Measurements from ENCODE around the gene KRT4. TPM values are rescaled to one million over a fixed set of nuclear protein-coding genes. Genes with fewer than 3 reads are reported as not detected.

KRT4 gene
- total RNA-seq, 4 donors from 2014 or later, result 3.5 to 227 (median 10.8) TPM

DNA sequence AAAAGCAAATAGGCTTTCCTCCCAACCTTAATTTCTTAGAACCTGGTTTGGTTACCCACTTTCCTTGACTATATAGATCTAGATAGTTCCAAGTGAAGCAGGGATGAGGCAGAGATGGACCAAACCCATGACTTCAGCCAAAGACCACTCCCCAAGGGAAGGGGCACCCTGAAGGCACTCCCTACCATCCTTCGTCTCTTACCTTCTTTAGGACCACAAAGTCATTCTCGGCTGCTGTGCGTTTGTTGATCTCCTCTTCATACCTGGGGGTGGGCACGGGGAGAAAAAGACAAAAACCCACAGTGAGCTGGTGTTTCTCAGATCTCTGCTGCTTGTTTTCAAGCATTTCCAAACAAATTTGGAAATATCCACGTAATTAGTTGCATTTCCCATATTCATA is 3.4 kb downstream of the KRT4 start:
- H3K4me3 ChIP-seq, result no peak overlapping the region
- WGBS, 2 donors (ENCODE audit: low coverage in 1 of 2), result 57 to 69% methylated on average over 5 of the region's 5 CpGs
- TF ChIP-seq EP300 (IDR thresholded peaks at IDR 0.05) (no peak), POLR2A (IDR thresholded peaks at IDR 0.05) (no peak), POLR2AphosphoS5 (IDR thresholded peaks at IDR 0.05) (no peak)
- TF ChIP-seq, protein P1, sequence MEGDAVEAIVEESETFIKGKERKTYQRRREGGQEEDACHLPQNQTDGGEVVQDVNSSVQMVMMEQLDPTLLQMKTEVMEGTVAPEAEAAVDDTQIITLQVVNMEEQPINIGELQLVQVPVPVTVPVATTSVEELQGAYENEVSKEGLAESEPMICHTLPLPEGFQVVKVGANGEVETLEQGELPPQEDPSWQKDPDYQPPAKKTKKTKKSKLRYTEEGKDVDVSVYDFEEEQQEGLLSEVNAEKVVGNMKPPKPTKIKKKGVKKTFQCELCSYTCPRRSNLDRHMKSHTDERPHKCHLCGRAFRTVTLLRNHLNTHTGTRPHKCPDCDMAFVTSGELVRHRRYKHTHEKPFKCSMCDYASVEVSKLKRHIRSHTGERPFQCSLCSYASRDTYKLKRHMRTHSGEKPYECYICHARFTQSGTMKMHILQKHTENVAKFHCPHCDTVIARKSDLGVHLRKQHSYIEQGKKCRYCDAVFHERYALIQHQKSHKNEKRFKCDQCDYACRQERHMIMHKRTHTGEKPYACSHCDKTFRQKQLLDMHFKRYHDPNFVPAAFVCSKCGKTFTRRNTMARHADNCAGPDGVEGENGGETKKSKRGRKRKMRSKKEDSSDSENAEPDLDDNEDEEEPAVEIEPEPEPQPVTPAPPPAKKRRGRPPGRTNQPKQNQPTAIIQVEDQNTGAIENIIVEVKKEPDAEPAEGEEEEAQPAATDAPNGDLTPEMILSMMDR (IDR thresholded peaks at IDR 0.05), result no peak

DNA sequence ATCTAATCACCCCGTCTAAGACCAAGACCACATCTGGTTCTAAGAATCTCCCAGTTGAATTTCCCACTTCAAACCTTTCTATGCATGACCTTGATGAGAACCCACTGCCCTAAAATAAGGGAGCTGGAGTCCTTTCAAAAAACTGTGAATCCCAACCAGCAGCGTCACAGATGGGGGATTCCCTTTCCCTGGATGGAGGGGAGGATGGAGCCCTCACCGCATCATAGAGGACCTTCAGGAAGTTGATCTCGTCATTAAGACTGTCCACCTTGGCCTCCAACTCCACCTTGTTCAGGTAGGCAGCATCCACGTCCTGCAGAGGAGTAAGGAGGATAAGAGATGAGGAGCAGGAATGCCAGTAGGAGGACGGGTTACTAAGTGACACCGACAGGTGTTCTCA is 4.8 kb downstream of the KRT4 start:
- Histone ChIP-seq H3K27me3 (peaks cover 7% of the 10 kb centered on the region), H3K4me1 (no peaks in the 10 kb centered on the region), H3K4me3 (no peak overlapping the region), H3K27ac (no peak overlapping the region), H3K36me3 (no peaks in the 10 kb centered on the region), H3K9me3 (no peaks in the 10 kb centered on the region)
- WGBS, 2 donors (ENCODE audit: low coverage in 1 of 2), result 66 to 83% methylated on average over 2 to 4 of the region's 7 CpGs
- ATAC-seq, result no peak
- TF ChIP-seq, protein P1 (IDR thresholded peaks at IDR 0.05), result no peak
- no peak for TF ChIP-seq POLR2AphosphoS5 (IDR thresholded peaks at IDR 0.05)
- TF ChIP-seq EP300 (IDR thresholded peaks at IDR 0.05), result no peak
- no peak for TF ChIP-seq POLR2A (IDR thresholded peaks at IDR 0.05)

More for the DNA sequence above, 3.4 kb downstream of the KRT4 start:
- ATAC-seq, result no peak
- H3K27me3 ChIP-seq, result peaks cover 7% of the 10 kb centered on the region
- no peak overlapping the region for H3K27ac ChIP-seq
- H3K4me1 ChIP-seq, result no peaks in the 10 kb centered on the region
- H3K36me3 ChIP-seq, result no peaks in the 10 kb centered on the region
- no peaks in the 10 kb centered on the region for H3K9me3 ChIP-seq

DNA sequence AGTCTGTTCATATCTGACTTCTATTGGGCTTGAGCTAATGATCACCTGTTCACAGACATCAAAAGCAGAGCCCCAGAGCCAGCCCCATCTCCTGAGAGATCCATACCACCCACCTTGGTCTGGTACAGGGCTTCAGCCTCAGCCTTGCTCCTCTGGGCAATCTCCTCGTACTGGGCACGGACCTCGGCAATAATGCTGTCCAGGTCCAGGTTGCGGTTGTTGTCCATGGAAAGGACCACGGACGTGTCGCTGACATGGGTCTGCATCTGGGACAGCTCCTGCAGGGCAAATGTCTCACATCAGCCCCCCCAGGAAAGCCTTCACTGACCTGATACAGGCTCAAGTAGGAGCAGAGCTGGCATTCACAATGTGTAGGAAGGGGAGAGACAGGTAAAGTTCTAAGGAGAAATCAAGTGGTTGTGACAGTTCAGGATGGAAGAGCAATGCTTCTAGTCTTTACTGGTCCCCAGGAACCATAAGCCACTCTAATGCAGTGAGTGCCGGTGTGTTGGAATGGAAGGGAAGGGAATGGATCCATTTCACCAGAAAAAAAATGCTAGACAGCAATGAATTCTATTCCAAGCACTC is 5.2 kb downstream of the KRT4 start:
- no peak for ATAC-seq
- no peaks in the 10 kb centered on the region for H3K36me3 ChIP-seq
- no peaks in the 10 kb centered on the region for H3K4me1 ChIP-seq
- TF ChIP-seq EP300 (IDR thresholded peaks at IDR 0.05) (no peak), POLR2A (IDR thresholded peaks at IDR 0.05) (no peak), POLR2AphosphoS5 (IDR thresholded peaks at IDR 0.05) (no peak)
- TF ChIP-seq, protein P1 (IDR thresholded peaks at IDR 0.05), result no peak
- no peak overlapping the region for H3K27ac ChIP-seq
- WGBS, 2 donors (ENCODE audit: low coverage in 1 of 2), result 100% methylated on average over 1 of the region's 8 CpGs; no CpG with 5 or more reads in 1 of the 2 donors
- no peaks in the 10 kb centered on the region for H3K9me3 ChIP-seq
- H3K27me3 ChIP-seq, result peaks cover 7% of the 10 kb centered on the region
- H3K4me3 ChIP-seq, result no peak overlapping the region

DNA sequence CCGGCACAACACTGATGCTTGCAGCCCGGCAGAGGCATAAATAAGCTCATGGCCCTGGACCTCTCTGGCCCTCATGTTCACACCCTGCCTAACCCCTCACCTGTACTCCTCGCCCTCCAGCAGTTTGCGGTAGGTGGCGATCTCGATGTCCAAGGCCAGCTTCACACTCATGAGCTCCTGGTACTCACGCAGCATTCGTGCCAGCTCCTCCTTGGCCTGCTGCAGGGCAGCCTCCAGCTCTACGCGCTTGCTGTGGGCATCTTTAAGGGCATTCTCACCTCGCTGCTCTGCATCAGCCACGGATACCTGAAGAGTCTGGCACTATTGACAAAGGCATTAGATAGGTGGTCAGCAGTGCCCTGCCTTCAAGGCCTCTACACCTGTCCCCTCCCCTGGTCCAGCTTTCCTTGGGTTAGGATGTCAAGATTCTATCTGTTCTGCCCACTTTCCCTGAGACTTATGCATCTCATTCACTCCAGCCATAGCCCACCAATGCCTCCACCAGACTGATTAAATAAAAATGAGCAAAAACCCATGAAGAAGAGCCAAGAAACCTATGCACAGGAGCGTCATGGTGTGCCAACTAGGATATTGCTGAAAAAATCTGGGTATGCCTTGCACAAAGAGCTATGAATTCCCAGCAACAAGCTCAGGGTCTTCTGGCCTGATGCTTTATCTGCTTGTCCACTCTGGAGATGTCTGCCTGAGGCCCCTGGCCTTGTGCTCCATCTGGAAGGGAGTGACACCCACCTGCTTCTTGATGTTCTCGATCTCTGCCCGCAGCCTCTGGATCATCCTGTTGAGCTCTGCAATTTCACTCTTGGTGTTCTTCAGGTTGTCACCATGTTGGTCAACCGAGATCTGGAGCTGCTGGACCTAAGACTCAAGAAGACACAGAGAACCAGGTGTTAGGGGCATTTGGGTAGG is 6.1 kb downstream of the KRT4 start:
- Histone ChIP-seq H3K9me3 (no peaks in the 10 kb centered on the region), H3K27ac (no peak overlapping the region), H3K36me3 (no peaks in the 10 kb centered on the region), H3K4me3 (no peak overlapping the region), H3K4me1 (no peaks in the 10 kb centered on the region), H3K27me3 (peaks cover 7% of the 10 kb centered on the region)
- TF ChIP-seq EP300 (IDR thresholded peaks at IDR 0.05) (no peak), POLR2AphosphoS5 (IDR thresholded peaks at IDR 0.05) (no peak)
- 84% methylated on average over 5 of the region's 16 CpGs; no CpG with 5 or more reads in 1 of the 2 donors for WGBS, 2 donors (ENCODE audit: low coverage in 1 of 2)
- no peak for ATAC-seq

DNA sequence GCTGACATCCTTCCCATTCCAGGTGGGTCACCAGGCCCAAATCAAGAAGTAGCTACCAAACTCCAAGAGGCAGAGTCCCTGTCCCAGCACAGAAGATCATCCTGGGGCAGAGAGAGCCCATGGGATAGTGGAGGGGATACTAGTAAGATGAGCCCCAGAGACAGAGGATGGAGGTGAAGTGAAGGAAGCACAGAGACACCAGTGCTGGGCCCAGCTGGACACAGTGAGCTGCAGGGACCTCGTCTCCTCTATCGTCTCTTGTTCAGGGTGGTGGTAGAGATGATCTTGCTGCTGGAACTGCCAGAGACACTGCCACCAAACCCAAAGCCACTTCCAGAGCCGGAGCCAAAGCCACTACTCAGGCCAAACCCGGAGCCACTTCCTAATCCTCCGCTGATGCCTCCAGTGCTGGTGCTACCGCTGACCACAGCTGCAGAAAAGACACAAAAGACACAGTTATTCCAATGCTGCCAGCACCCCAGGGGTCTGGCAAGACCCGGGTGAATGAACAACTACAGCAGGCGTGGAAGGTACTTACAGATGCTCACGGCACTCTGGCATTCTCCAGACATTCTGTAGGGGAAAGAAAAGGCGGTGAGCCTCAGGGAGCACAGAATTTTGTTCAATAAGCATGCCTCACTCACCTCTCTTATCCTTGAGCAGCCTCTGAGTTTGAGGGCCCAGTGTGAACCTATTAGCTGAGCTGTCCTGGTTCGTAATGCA is 6.9 kb downstream of the KRT4 start:
- no peaks in the 10 kb centered on the region for H3K4me1 ChIP-seq
- no peaks in the 10 kb centered on the region for H3K36me3 ChIP-seq
- no peak overlapping the region for H3K4me3 ChIP-seq
- peaks cover 7% of the 10 kb centered on the region for H3K27me3 ChIP-seq
- no peak overlapping the region for H3K27ac ChIP-seq
- no peak for ATAC-seq
- TF ChIP-seq EP300 (IDR thresholded peaks at IDR 0.05) (no peak), POLR2AphosphoS5 (IDR thresholded peaks at IDR 0.05) (no peak), POLR2A (IDR thresholded peaks at IDR 0.05) (no peak)
- H3K9me3 ChIP-seq, result no peaks in the 10 kb centered on the region
- WGBS, 2 donors (ENCODE audit: low coverage in 1 of 2), result 73% methylated on average over 3 to 5 of the region's 11 CpGs

Data from gastroesophageal sphincter (tissue), 4 donors.